ENCODE results near the gene SLC39A2.
A peak's percentile ranks its signal among the peaks of the same experiment; 100 is the strongest.
"Not testable (repeated sequence)": the region's sequence is repeated elsewhere in the genome, so short reads cannot be mapped to it uniquely, and the experiment has no call there.

SLC39A2 gene

DNA sequence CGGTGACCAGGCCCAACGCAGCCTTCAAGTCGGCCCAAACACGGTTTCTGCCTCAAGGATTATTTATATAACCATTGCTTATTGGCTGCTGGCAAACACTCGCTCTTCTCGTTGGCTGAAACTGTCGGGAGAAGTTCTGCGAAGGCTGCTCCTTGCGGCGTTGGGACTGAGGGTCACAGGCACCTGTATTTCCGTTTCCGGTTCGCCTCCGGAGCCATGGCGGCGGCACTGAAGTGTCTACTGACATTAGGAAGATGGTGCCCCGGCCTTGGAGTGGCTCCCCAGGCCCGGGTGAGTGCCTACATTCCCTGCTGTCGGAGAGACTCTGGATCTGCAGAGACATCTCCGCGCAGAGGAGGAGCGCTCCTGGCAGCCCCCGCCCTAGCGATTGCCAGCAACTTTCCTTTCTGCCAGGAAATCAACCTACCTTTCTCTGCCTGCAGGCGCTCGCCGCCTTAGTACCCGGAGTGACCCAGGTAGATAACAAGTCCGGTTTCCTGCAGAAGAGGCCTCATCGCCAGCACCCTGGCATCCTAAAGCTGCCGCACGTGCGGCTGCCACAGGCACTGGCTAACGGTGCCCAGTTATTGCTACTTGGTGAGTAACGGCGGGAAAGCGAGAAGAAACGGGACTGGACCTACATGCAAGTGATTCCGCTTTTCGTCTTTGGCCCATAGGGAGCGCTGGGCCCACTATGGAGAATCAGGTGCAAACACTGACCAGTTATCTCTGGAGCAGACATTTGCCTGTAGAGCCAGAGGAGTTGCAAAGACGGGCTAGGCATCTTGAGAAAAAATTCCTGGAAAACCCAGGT lies 9.1 kb upstream of the SLC39A2 start, which contains the start of gene METTL17:
TSS of gene METTL17 (plus strand) at position 194 of the 814 bp plus-strand sequence. CDS start at position 217, 23 bp downstream.
- peak; percentile 86 for FAIRE-seq

DNA sequence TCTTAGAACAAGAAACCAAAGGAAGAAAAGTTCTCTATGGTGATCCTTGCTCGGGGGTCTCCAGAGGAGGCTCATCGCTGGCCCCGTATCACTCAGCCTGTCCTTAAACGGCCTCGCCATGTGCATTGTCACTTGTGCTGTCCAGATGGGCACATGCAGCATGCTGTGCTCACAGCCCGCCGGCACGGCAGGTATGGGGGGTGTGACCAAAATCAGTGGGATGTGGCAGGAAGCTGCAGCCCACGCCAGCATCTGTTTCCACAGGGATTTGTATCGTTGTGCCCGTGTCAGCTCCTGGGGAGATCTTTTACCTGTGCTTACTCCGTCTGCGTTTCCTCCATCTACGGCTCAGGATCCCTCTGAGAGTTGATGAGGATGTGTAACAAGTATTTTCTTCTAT lies 2.6 kb upstream of the SLC39A2 start:
- FAIRE-seq (no peak), DNase-seq (ENCODE audit: insufficient read length, low spot score) (no peak)

More for the DNA sequence above, 9.1 kb upstream of the SLC39A2 start, which contains the start of gene METTL17:
- DNase-seq (ENCODE audit: insufficient read length, low spot score), result peak; percentile 84

DNA sequence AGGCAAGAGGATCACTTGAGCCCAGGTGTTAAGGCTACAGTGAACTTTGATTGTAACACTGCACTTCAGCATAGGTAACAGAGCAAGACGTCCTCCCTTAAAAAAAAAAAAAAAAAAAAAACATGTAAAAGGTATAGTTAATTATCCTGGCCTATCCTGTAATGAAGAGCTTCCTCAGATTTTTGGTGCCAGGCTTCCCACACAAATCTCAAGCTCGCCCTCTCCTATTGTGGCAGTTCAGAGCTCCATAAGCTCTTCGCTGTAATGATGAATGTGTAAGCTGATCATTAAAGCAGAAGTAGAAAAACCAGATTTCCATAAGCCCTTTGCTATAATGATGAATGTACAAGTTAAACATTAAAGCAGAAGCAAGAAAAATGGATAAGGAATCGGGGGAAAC lies 2.0 kb upstream of the SLC39A2 start:
- FAIRE-seq, result no peak
- no peak for DNase-seq (ENCODE audit: insufficient read length, low spot score)

DNA sequence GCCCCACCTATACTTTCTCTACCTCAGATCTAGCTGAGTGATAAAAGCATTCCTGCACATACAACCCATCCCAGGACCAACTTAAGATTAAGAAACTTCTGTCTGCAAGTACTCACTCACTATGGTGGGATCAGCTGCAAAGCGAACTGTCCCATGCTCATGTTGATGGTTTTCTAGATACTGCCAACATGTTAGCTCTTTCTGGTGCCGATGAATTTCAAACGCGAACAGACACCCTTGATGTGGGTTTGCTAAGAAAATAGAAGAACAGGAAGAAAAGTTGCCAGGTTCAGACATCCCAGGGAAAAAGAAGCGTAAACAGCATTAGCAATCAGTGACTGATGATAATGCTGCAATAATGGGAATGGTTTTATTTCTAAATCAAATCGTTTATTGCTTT lies 1.5 kb upstream of the SLC39A2 start:
- DNase-seq (ENCODE audit: insufficient read length, low spot score) (no peak), FAIRE-seq (no peak)

DNA sequence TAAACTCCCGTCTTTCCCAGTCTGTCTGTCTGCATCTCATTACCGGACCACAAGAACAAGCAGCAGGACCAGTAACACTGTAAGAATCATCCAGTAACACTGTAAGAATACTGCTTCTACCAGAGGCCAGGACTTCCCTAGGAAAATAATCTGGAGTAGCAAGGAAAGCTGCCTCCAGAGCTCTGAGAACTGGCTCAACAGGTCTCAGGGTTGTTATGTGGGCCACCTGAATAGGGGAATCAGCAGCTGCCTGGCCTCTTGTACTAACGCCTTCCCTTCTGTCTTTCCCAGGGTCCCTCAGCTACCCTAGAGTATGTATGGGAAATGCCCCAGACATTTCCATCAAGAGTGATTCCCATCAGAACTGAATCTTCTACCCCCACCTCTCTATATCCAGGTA lies 954 bp upstream of the SLC39A2 start:
- FAIRE-seq (no peak), DNase-seq (ENCODE audit: insufficient read length, low spot score) (no peak)

DNA sequence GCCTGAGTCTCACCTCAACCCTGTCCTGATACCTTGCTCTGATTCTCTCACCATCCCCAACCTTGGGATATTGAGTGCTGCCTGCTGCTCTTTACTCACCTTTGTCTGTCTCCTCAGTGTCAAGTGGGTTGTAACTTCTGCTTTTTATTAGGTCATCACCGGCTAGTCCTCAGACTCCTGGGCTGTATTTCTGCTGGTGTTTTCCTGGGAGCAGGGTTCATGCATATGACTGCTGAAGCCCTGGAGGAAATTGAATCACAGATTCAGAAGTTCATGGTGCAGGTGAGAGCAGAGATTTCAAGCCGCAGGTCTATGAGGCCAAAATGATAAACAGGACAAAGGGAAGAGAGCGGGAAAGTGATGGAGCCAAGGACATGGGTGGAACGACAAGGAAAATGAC lies 498 bp downstream of the SLC39A2 start:
- no peak for DNase-seq (ENCODE audit: insufficient read length, low spot score)
- FAIRE-seq, result no peak

DNA sequence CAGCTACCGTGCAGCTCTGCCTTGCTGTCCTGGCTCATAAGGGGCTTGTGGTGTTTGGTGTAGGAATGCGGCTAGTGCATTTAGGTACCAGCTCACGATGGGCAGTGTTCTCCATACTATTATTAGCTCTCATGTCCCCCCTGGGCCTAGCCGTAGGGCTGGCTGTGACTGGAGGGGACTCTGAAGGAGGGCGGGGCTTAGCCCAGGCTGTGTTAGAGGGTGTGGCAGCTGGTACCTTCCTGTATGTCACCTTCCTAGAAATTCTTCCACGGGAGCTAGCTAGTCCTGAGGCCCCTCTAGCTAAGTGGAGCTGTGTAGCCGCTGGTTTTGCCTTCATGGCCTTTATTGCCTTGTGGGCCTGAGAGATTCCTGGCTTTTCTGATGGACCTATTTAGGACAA lies 2.1 kb downstream of the SLC39A2 start:
- no peak for DNase-seq (ENCODE audit: insufficient read length, low spot score)

DNA sequence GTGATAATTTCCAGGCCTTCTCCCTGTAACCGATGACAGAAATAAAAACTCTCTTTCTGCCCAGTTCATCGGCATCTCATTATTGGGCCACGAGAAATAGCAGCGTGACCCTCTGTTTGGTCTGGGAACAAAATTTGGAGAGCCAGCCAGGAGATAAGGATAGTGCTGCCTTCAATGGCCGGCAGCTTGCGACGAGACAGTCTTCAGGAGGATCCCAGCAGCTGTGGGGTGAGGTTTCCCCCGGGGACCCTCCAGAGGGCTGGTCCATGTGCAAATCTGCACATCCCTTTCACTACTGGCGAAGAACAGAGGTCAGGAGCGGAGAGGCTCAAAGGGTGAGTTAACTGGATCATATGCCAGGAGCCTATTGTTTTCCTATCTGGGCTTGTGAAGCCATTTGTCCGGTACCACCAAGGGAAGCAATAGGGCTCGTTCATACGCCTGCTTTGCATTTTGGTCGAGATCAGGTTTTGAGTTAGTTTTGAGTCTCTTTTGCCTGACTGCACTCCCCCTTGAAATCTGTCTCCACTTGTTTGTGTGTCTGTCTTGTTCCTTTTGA lies 4.8 kb downstream of the SLC39A2 start:
- FAIRE-seq (no peak), DNase-seq (ENCODE audit: insufficient read length, low spot score) (no peak)

More for the DNA sequence above, 2.1 kb downstream of the SLC39A2 start:
- no peak for FAIRE-seq

DNA sequence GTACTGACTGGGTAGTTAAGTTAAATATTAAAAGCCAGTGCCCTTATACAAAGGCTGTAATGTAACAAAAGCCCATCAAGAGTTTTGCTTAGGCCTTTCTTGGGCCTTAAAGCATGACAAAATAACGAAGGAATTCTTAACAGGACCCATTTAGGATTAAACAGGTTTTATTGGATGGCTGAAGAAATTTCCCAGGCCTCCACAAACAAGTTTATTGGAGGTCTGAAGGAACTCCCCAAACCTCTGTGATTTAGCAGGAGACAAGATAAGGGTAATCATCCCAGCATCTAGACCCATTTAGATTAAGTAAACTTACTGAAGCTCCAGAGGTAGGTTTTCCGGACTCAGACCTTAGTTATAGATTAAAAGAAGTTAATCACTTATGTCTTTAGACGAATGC lies 10.6 kb downstream of the SLC39A2 start:
- DNase-seq (ENCODE audit: insufficient read length, low spot score); FAIRE-seq: not testable (repeated sequence)

DNA sequence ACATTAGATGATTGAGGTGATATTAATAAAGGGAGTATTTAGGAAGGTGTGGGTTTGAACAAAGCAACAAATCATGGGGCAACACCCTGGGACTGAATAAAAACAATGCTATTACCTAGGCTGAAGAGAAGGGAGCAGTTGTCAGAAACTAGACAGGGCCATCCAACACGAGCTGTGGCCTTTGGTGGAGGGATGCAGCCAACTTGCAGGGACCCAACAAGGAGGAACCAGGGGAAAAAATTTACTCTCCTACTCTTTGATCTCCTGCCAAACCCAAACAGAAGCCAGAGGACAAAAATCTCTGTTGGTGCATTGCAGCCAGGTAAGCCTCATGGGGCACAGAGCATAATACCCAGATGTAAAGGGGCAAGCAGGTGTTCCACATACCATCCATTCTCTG lies 12.0 kb downstream of the SLC39A2 start:
- no peak for FAIRE-seq

DNA sequence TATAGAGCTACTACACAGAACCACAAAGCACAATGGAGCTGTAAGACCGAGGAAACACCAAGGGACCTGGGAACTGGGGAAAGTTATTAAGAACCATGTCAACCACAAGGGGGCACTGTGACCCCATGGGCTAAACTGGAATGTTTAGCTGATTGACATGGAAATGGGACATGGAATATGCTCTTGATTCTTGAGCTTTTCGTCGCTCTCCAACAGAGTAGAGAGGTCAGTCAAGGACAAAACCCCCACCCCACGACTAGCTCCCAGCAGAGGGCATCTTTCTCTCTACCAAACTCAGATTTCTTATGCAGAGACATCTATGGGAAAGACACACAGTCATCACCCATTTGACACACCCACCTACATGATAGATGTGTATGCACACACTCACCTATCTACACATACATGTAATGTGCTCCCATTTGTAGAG lies 15.7 kb downstream of the SLC39A2 start:
- DNase-seq (ENCODE audit: insufficient read length, low spot score) (peak; percentile 57), FAIRE-seq (peak; percentile 72)

More for the DNA sequence above, 12.0 kb downstream of the SLC39A2 start:
- no peak for DNase-seq (ENCODE audit: insufficient read length, low spot score)

DNA sequence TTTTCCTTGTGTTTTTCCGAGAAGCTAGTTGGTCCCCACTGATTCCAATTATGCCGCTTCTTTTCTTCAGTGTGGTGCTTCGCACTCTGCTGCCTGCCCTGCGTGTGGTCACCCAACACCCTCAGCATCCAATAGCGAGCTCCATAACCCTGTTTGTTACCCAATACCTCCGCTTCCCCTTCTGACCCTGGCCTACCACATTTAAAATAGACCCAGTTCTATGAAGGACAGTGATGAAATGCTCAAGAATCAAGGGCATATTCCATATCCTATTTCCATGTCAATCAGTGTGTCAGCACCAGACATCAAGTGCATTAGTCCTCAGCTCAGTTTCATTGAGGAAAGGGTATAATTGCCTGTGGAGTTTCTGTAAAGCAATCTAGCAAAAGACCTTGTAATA lies 16.2 kb downstream of the SLC39A2 start:
- FAIRE-seq (no peak), DNase-seq (ENCODE audit: insufficient read length, low spot score) (no peak)

DNA sequence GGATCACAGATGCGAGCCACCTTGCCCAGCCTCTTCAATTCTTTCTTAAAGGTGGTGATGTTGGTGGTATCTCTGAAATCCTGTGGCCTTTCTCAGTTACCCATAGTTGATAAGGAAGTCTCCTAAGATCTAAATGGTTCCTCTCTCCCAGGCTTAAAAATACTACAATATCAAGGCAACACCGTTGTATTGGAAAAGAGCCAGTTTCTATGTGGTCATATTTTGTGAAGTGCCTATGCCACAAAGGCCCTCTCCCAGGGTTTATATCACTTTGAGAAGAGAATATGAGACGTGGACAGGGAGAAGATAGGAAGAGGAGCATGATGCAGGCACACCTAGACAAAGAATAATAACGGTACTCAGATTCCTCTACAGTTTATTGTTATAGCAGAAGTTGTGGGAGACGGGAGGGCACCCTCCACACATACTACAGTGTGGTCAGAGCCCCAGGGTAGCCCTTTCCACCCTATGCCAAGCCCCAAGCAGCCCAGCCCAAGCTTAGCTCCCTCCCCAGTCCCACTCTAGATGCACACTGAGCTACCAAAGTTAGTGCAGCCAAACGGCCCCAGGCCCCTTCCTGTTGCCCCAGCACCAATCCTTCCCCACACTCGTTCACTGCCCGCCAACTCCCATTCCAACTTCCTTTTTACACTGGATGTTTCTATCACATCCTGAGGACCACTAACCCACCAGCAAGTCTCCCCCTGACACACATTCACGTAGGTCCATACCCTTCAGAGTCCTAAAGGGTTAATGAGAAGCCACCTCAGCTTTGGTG lies 17.5 kb downstream of the SLC39A2 start:
- DNase-seq (ENCODE audit: insufficient read length, low spot score) (no peak), FAIRE-seq (no peak)

DNA sequence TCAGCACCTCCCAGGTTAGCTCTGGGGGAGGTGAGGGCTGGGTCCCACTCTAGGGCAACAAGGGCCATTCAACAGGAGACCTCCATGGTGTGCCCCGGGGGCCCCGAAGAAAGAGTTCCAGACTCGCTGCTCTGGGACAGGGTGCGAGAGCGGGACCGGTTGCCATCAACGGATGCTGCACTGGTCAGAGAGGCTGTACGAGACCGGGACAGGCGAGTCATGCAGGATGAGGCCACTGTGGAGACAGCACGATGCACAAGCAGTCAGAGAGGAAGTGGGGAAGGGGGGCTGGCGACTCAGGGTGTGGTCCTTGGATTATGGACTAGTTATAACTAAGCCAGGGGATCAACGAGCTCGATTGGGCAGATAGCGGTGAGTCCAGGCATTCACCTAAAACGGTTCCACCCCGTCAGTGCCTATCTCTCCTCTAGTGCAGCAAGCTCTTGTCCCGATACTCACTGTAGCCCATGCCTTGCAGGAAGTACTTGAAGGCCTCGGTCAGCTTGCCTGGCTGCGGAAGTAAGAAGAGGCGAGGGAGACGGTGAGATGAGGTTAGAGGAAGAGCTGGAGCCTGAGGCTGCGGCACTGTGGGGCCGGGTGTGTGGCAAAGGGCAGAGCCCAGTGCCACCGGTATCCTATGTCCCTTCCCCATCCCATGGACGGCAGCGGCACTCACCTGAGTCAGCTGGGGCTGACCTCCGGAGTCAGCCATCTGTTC lies 18.6 kb downstream of the SLC39A2 start:
- DNase-seq (ENCODE audit: insufficient read length, low spot score) (no peak), FAIRE-seq (no peak)

DNA sequence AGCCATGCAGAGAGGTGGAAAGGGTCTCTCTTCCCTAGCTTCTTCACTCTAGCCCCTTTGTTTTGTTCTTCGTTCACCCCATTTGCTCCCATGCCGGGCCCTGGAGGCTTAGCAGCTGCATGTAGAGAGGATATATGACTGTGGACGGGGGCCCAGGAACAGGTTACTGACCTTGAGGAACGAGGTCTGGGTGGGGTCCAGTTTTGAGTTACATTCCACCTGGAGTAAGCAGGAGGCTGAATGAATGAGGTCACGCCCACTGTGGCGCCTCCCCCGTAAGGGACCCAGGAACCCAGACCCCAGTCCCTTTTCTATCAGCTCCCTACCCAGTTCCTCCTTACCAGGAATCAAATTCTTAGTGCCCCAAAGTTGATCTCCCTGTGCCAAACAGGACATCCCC lies 19.2 kb downstream of the SLC39A2 start:
- no peak for DNase-seq (ENCODE audit: insufficient read length, low spot score)
- no peak for FAIRE-seq

DNA sequence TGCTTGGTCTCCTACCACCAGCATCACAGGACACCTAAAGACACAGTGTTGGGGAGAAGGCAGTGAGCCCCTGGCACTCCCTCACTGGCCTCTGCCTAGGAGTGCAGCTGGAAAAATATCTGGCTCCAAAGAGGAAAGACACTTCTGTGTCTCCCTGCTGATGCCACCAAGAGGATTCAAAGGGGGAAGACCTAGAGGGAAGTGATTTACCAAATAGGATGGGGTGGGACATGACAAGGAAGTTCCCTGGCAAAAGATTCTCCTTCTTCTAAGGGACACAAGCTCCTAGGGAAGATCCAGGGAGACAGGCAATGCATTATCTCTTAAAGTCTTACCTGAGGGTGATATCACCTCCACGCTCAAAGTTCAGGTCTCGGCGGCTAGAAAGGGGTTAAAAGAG lies 19.7 kb downstream of the SLC39A2 start:
- no peak for FAIRE-seq
- DNase-seq (ENCODE audit: insufficient read length, low spot score), result no peak

DNA sequence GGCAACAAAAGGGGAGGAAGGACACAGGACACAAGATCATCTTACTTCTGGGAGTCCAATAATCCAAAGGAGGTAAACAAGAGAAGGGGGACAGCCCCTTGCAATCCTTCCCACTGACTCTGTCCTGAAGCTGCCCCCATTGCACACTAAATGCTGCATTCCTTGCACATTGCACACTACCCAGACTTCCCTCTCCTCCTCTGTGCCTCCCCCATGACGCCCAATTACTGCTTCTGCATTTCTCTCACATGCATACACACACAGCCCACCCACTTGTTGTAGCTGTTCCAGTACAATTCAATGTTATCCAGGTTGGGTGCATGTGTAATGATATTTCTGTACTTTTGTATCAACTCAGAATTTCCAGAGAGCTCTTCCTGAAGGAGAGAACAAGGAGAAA lies 20.3 kb downstream of the SLC39A2 start:
- no peak for FAIRE-seq
- no peak for DNase-seq (ENCODE audit: insufficient read length, low spot score)

DNA sequence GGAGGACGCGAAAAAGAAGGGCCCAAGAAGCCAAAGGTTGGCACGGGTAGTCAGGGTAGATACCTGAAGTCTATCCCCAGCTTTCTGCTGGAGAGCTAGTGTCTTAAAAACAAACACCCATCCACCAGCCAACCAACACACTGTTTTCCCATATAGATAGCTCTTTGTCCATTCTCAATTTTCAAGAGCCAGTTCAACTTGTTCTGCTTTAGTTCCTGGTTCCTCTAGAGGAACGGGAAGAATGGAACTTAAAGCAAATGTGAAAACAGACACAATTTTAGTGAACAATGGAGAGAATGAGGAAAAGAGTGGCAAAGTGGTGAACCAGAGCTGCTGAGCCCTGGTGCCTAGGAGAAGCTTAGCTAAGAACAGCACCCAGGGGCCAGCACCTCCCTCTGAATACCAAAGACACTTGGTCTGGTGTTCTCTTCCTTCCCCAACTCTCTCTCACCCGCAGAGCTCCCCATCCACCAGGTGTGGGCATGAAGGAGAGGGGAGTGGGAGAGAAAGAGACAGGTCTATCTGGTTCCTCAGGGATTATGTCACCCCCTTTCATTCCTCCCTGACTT lies 22.0 kb downstream of the SLC39A2 start:
- no peak for DNase-seq (ENCODE audit: insufficient read length, low spot score)
- FAIRE-seq, result no peak

DNA sequence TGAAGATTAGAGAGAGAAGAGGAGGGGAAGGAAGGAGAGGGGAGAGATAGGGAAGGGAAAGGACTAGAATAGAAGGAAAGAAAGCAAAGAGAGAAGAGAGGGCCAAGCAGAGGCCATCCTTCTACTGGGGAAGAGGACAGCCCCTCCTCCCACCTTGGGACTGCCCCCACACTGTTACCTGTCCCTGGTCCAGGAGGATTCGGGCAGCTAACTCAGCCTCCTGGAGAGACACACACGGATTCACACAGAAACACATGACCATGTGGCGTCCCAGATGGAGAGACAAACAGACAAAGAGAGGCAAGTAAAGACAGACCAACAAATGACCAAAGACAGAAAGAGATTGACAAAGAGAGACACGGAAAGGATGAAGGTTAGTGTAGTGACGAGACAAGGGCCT lies 23.6 kb downstream of the SLC39A2 start:
- FAIRE-seq (no peak), DNase-seq (ENCODE audit: insufficient read length, low spot score) (no peak)

DNA sequence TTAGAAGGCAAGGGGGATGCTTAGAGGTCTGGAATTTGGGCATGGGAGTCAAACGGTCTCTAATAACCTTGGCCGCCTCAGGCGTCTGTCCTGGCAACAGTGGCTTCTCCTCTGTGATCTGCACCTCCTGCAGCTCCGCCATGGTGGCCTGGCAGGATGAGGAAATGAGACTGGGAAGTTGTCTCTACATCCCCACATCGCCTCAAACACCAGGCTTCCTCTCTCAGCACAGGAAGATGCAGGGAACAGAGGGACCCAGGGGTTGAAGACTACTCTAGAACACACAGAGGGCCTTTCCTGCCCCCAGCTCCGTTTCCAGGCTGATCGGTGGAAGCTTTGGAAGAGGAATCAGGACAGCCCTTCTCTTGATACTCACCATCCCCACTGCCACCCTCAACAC lies 24.1 kb downstream of the SLC39A2 start:
- no peak for DNase-seq (ENCODE audit: insufficient read length, low spot score)
- no peak for FAIRE-seq

All from GM19239 (cell line).